ENCODE results near the gene DHTKD1.

The DHTKD1 gene, protein sequence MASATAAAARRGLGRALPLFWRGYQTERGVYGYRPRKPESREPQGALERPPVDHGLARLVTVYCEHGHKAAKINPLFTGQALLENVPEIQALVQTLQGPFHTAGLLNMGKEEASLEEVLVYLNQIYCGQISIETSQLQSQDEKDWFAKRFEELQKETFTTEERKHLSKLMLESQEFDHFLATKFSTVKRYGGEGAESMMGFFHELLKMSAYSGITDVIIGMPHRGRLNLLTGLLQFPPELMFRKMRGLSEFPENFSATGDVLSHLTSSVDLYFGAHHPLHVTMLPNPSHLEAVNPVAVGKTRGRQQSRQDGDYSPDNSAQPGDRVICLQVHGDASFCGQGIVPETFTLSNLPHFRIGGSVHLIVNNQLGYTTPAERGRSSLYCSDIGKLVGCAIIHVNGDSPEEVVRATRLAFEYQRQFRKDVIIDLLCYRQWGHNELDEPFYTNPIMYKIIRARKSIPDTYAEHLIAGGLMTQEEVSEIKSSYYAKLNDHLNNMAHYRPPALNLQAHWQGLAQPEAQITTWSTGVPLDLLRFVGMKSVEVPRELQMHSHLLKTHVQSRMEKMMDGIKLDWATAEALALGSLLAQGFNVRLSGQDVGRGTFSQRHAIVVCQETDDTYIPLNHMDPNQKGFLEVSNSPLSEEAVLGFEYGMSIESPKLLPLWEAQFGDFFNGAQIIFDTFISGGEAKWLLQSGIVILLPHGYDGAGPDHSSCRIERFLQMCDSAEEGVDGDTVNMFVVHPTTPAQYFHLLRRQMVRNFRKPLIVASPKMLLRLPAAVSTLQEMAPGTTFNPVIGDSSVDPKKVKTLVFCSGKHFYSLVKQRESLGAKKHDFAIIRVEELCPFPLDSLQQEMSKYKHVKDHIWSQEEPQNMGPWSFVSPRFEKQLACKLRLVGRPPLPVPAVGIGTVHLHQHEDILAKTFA

DNA sequence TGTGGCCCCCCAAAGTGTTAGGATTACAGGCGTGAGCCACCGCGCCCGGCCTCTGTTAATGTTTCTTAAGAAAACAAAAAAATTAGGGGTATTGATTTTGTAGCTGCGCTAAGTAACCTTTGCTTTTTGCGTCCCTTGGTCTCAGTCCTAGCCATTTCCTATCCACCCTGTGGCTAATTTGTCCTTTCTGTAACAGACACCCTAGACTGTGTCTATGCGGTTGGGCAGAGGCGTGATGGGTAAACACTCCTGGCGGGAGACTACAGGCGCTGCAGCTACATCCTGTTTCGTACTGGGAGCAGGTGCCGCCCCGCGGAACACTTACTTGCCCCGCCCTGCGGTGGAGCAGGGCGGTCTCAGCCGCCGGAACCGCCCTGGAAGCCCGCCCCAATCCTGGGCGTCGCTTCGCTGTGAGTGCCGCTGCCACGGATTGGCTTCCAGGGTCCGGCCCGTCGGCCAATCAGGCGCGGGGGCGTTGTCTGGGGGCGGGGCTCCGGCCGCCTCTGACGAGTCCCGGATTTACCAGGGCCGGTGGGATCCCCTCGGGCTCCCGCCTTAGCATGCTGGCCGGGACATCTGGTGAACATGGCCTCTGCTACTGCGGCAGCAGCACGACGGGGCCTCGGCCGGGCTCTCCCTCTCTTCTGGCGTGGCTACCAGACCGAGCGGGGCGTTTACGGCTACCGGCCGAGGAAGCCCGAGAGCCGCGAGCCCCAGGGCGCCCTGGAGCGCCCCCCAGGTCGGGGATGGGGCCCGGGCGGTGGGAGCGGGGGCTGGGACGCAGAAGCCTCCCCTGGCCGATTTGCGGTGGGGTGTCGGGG is at the start of gene DHTKD1:
DHTKD1 (plus strand) TSS at position 506 of the 821 bp plus-strand sequence; CDS start at position 586, 80 bp downstream.
- TF ChIP-seq, protein P1, sequence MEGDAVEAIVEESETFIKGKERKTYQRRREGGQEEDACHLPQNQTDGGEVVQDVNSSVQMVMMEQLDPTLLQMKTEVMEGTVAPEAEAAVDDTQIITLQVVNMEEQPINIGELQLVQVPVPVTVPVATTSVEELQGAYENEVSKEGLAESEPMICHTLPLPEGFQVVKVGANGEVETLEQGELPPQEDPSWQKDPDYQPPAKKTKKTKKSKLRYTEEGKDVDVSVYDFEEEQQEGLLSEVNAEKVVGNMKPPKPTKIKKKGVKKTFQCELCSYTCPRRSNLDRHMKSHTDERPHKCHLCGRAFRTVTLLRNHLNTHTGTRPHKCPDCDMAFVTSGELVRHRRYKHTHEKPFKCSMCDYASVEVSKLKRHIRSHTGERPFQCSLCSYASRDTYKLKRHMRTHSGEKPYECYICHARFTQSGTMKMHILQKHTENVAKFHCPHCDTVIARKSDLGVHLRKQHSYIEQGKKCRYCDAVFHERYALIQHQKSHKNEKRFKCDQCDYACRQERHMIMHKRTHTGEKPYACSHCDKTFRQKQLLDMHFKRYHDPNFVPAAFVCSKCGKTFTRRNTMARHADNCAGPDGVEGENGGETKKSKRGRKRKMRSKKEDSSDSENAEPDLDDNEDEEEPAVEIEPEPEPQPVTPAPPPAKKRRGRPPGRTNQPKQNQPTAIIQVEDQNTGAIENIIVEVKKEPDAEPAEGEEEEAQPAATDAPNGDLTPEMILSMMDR (IDR thresholded peaks at IDR 0.05; ENCODE audit: low read depth, low read length, missing control alignments), result peak; percentile 27
- peak; percentile 89 for DNase-seq (ENCODE audit: low read depth)
- peak within 1 kb of the TSS; percentile 82 for H3K4me3 ChIP-seq (ENCODE audit: low read depth, low read length)
- in situ Hi-C loops (cut with HindIII; ENCODE audit: low sequenced_read_pairs), result no loop called here

DNA sequence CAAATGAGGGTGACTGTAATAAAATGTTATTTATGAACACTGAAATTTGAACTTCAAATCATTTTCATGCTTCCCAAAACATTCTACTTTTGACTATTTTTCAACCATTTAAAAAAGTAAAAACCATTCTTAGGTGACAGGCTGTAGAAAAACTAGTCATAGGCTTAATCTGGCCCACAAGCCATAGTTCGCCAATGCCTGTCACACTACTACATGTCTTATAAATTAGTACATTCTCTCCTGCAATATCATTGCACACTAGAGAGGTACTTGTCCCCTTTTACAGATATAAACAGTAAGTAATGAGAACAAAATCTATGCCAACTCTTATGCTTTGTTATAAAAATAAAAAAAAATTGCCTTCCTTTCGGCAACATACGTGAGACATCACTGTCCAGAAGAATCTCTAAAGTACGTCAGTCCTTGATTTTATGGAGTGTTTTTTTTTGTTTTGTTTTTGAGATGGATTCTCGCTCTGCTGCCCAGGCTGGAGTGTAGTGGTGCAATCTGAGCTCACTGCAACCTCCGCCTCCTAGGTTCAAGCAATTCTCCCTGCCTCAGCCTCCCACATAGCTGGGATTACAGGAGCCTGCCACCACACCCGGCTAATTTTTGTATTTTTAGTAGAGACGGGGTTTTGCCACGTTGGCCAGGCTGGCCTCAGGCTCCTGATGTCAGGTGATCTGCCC is 49.3 kb upstream of the DHTKD1 start:
- TF ChIP-seq, protein P1 (IDR thresholded peaks at IDR 0.05; ENCODE audit: low read depth, low read length, missing control alignments), result no peak
- in situ Hi-C loops (cut with HindIII; ENCODE audit: low sequenced_read_pairs), result no loop called here
- no peak overlapping the region for H3K4me3 ChIP-seq (ENCODE audit: low read depth, low read length)
- no peak for DNase-seq (ENCODE audit: low read depth)

DNA sequence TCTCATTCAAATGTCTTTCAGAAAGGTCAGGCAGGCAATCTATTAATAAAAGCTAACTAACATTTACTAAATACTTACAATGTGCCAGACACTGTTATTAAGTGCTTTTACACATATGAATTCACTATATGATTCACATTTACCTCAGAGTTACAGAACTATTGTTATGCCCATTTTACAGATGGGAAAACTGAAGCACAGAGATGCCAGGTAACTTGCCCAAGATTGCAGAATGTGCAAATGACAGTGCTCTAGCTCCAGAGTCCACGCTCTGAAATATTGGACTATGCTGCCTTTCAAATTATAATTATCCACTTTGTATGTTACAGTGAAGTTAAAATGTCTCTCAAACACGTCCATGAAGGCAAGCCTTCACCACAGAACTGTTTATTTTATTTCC is 48.2 kb upstream of the DHTKD1 start:
- in situ Hi-C loops (cut with HindIII; ENCODE audit: low sequenced_read_pairs), result no loop called here
- no peak for DNase-seq (ENCODE audit: low read depth)
- TF ChIP-seq, protein P1 (IDR thresholded peaks at IDR 0.05; ENCODE audit: low read depth, low read length, missing control alignments), result no peak
- H3K4me3 ChIP-seq (ENCODE audit: low read depth, low read length), result no peak overlapping the region

DNA sequence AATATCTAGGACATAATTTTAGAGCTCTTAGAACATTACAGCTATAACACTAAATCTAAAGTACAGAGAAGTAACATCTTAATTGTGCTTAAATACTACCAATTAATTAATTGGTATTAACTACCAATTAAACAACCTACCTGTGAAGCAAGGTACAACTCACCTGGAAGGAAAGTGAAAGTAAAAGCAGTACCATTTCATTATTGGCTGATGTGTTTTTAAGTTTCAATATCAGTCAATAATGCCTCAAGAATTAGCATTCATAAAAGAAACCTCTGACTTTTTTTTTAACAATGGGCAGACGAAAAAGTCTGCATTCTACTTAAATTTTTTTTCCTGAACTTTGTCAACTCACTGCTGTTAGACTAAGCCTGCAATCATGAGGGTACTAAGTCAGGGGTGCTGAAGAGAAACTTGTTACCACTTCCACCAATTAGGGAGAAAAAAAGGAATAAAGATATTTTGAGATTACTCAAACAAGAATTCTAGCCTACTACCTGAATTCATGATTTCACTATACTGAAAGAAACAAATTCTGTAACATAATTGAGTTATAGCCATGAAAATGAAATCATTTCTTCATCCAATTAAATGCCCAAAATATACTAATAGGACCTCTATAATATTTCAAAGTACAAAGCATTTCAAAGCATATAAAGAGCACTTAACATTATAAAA is 46.0 kb upstream of the DHTKD1 start:
- no peak for DNase-seq (ENCODE audit: low read depth)
- in situ Hi-C loops (cut with HindIII; ENCODE audit: low sequenced_read_pairs), result no loop called here
- TF ChIP-seq, protein P1 (IDR thresholded peaks at IDR 0.05; ENCODE audit: low read depth, low read length, missing control alignments), result no peak
- no peak overlapping the region for H3K4me3 ChIP-seq (ENCODE audit: low read depth, low read length)

DNA sequence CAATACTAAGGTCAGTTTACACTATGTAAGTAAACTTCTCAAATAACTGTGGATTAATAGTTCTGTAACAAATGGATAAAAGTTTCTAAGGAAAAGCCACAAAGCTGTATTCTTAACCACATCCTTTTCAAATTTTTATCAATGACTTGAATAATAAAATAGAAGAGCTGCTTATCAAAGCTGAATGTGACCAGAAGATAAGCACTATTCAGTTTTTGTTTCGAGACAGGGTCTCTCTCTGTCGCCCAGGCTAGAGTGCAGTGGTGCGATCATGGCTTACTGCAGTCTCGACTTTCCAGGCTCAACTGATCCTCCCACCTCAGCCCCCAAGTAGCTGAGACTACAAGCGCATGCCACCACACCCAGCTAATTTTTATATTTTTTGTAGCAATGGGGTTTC is 43.2 kb upstream of the DHTKD1 start:
- TF ChIP-seq, protein P1 (IDR thresholded peaks at IDR 0.05; ENCODE audit: low read depth, low read length, missing control alignments), result no peak
- no peak for DNase-seq (ENCODE audit: low read depth)
- in situ Hi-C loops (cut with HindIII; ENCODE audit: low sequenced_read_pairs), result no loop called here
- no peak overlapping the region for H3K4me3 ChIP-seq (ENCODE audit: low read depth, low read length)

All from astrocyte of the cerebellum (primary cell).